Heart right ventricle (tissue), 16 donors: ENCODE data around the gene NAA11. TPM values are rescaled to one million over a fixed set of nuclear protein-coding genes. Genes with fewer than 3 reads are reported as not detected.

Experiments
- ATAC-seq, 8 donors: fragments of 200-7000 bp; cut with Tn5 transposase; one replicate each; pipeline ENCODE4 v1.9.1; 2020; ENCODE audit warnings: mild to moderate bottlenecking in 8 of 8, moderate library complexity in 8 of 8, moderate number of reproducible peaks in 1 of 8
- DNase-seq, 2 donors: peaks; one replicate each; pipeline ENCODE4 v3.0.0-alpha.2; 2020
- H3K27ac ChIP-seq, 10 donors: fragments of 200-600 bp; sonication (generic) in 2 of 10; one replicate each; pipeline versions ENCODE4 v1.5.0 to v1.8.0; 2020 to 2022; ENCODE audit warnings: mild to moderate bottlenecking in 3 of 10
- H3K27me3 ChIP-seq, 7 donors: fragments of 200-600 bp; one replicate each; pipeline ENCODE4 v1.8.0; 2021 to 2022; ENCODE audit warnings: mild to moderate bottlenecking in 2 of 7
- H3K36me3 ChIP-seq, 9 donors: fragments of 200-600 bp; sonication (generic) in 1 of 9; one replicate each; pipeline versions ENCODE4 v1.5.0 to v1.8.0; 2020 to 2022; ENCODE audit warnings: mild to moderate bottlenecking in 2 of 9
- H3K4me1 ChIP-seq, 9 donors: fragments of 200-600 bp; sonication (generic) in 1 of 9; one replicate each; pipeline versions ENCODE4 v1.5.0 to v1.8.0; 2020 to 2022; ENCODE audit warnings: mild to moderate bottlenecking in 4 of 9
- H3K4me3 ChIP-seq, 10 donors: fragments of 200-600 bp; sonication (generic) in 2 of 10; one replicate each; pipeline versions ENCODE4 v1.5.0 to v1.8.0; 2020 to 2022; ENCODE audit warnings: mild to moderate bottlenecking in 7 of 10, moderate library complexity in 2 of 10
- H3K9me3 ChIP-seq, 11 donors: fragments of 200-600 bp in 10 of 11; sonication (generic) in 2 of 11; one replicate each; pipeline versions ENCODE4 v1.5.0 to v1.8.0; 2013 to 2022; ENCODE audit warnings: mild to moderate bottlenecking in 2 of 11, control low read depth in 1 of 11, moderate library complexity in 1 of 11
- CTCF ChIP-seq, 9 donors: fragments of 200-600 bp; sonication (generic) in 2 of 9; IDR thresholded peaks; one replicate each; pipeline versions ENCODE4 v1.5.0 to v1.8.0; 2021 to 2022; ENCODE audit warnings: antibody characterized with exemption in 9 of 9, mild to moderate bottlenecking in 5 of 9, moderate library complexity in 1 of 9
- WGBS, 2 donors: extraction: QIAGEN DNeasy Blood & Tissue Kit; methylation state at CpG; one replicate each; pipeline ENCODE4 v1.1.7; 2013; ENCODE audit warnings: inconsistent platforms in 1 of 2; 5-methylcytosine and 5-hydroxymethylcytosine counted together
- intact Hi-C, 10 donors: fragments of 100-400 bp; cut with DNase I; formaldehyde crosslinking; loops; one replicate each; pipeline versions ENCODE4 v1.11.1 to v1.14.2; 2022
- polyA plus RNA-seq, 2 donors: library from polyadenylated mRNA; stranded (reverse); fragments of 200-250 nt; gene quantifications; one replicate each; pipeline ENCODE4 v1.2.3, GENCODE V29; 2013
- total RNA-seq, 10 donors: library from RNA; stranded (reverse); fragmentation: NEBNext Ultra II Directional in 3 of 10; extraction: Animal tissue kit (Norgen Biotek cat#: 25700) in 3 of 10; gene quantifications; one replicate each; pipeline versions ENCODE4 v1.2.1 to v1.2.4, GENCODE V29; 2021 to 2023
- donor health status: Arrhythmogenic right ventricular cardiomyopathy.
- donor health status: ischemic (EF 13 %, LVEDD 7.1; RV severe dilation, severe dysfunction).
- donor health status: healthy with polysubstance abuse.
- donor health status: DM: no; HTN: yes; CAD: no.
- donor health status: DM: no; HTN: no; CAD: no.
- donor health status: ischemic (EF 25% LVEDD 6.9; RV normal size, moderate dysfunction).
- donor health status: ischemic (EF 25% LVEDD 5.7; RV mildly dilated, moderate dysfunction).
- donor health status: healthy.
- donor health status: DM: yes; HTN: yes; CAD: no.
- donor health status: Ischemic cardiomyopathy.
- donor health status: ischemic (EF 35%, LVEDD 5.7; RV mildly dilated, moderate dysfunction).
- donor health status: nonischemic (EF 11% LVEDD 7.7; RV severe dilation, severe dysfunction).
- donor health status: DM: yes; HTN: yes; CAD: no.
- donor health status: PGD.
- donor health status: ischemic (EF 29% LVEDD 5.4; RV normal size, mild dysfunction).
- donor health status: nonischemic (EF 23%, LVEDD 6.1; RV moderate dilation, normal function).

NAA11 gene
- total and polyA plus RNA-seq, 12 donors = not detected

GRCh38 chr4:79364061-79364460, 38.2 kb upstream of the NAA11 start:
- 81 to 88% methylated on average over 6 of the region's 6 CpGs for WGBS, 2 donors
- Histone ChIP-seq H3K27me3 (no peaks in the 10 kb centered on the region), H3K4me1 (no peaks in the 10 kb centered on the region), H3K4me3 (no peak overlapping the region), H3K27ac (no peak overlapping the region), H3K9me3 (no peaks in the 10 kb centered on the region), H3K36me3 (no peaks in the 10 kb centered on the region)
- DNase-seq = no peak
- intact Hi-C loops = no loop called here
- ATAC-seq = no peak
- TF ChIP-seq CTCF (IDR thresholded peaks at IDR 0.05) = no peak

GRCh38 chr4:79362626-79363025, 36.8 kb upstream of the NAA11 start:
- Histone ChIP-seq H3K27me3 (no peaks in the 10 kb centered on the region), H3K36me3 (no peaks in the 10 kb centered on the region), H3K4me3 (no peak overlapping the region), H3K4me1 (no peaks in the 10 kb centered on the region), H3K27ac (no peak overlapping the region), H3K9me3 (no peaks in the 10 kb centered on the region)
- DNase-seq = no peak
- no peak for TF ChIP-seq CTCF (IDR thresholded peaks at IDR 0.05)
- 92 to 96% methylated on average over 4 of the region's 4 CpGs for WGBS, 2 donors
- no peak for ATAC-seq
- intact Hi-C loops = no loop called here

- H3K4me3 ChIP-seq = no peak overlapping the region
- intact Hi-C loops = no loop called here
- no peaks in the 10 kb centered on the region for H3K4me1 ChIP-seq
- DNase-seq (no peak), ATAC-seq (no peak)
- H3K27me3 ChIP-seq = no peaks in the 10 kb centered on the region
- H3K27ac ChIP-seq = no peak overlapping the region
- no peaks in the 10 kb centered on the region for H3K9me3 ChIP-seq
- no peaks in the 10 kb centered on the region for H3K36me3 ChIP-seq
- TF ChIP-seq CTCF (IDR thresholded peaks at IDR 0.05) = no peak
These were observed 34.1 kb upstream of the NAA11 start for GRCh38 chr4:79360006-79360405.

GRCh38 chr4:79358438-79358837, 32.6 kb upstream of the NAA11 start:
- intact Hi-C loops = no loop called here
- ATAC-seq = no peak
- H3K4me1 ChIP-seq = no peaks in the 10 kb centered on the region
- peaks cover 0 to 4% (median 0%) of the 10 kb centered on the region in 7 donors for H3K27me3 ChIP-seq
- no peak overlapping the region for H3K27ac ChIP-seq
- H3K4me3 ChIP-seq = no peak overlapping the region
- 82 to 84% methylated on average over 1 of the region's 1 CpG for WGBS, 2 donors
- no peak for DNase-seq
- no peaks in the 10 kb centered on the region for H3K36me3 ChIP-seq
- no peak for TF ChIP-seq CTCF (IDR thresholded peaks at IDR 0.05)
- H3K9me3 ChIP-seq = no peaks in the 10 kb centered on the region

- Histone ChIP-seq H3K27ac (no peak overlapping the region), H3K36me3 (no peaks in the 10 kb centered on the region), H3K27me3 (peaks cover 0 to 4% (median 0%) of the 10 kb centered on the region in 7 donors), H3K9me3 (no peaks in the 10 kb centered on the region), H3K4me3 (no peak overlapping the region), H3K4me1 (no peaks in the 10 kb centered on the region)
- WGBS, 2 donors = 68 to 73% methylated on average over 8 of the region's 8 CpGs
- no peak for TF ChIP-seq CTCF (IDR thresholded peaks at IDR 0.05)
- intact Hi-C loops = no loop called here
- no peak for ATAC-seq
- DNase-seq = no peak
These were observed 31.5 kb upstream of the NAA11 start for GRCh38 chr4:79357365-79357764.
